H9 (cell line): Measurements from ENCODE around the gene MARK4. TPM values are rescaled to one million over a fixed set of nuclear protein-coding genes. Genes with fewer than 3 reads are reported as not detected.

Experiments
- DNase-seq: peaks from one replicate; pipeline ENCODE4 v3.0.0-alpha.2; 2017
- H2AFZ ChIP-seq: one replicate; pipeline ENCODE4 v1.6.1; 2013; ENCODE audit warnings: mild to moderate bottlenecking, low read length, control low read depth, moderate library complexity
- H2AK5ac ChIP-seq: 2 replicates; pipeline ENCODE4 v1.6.1; 2013; ENCODE audit warnings: low read length, control low read depth, mixed read lengths; ENCODE audit not compliant: insufficient read length
- H2BK120ac ChIP-seq: one replicate; pipeline ENCODE4 v1.6.1; 2013; ENCODE audit warnings: low read depth, mild to moderate bottlenecking, low read length, control low read depth, inconsistent platforms; ENCODE audit not compliant: poor library complexity, severe bottlenecking
- H2BK12ac ChIP-seq: 2 replicates; pipeline ENCODE4 v1.6.1; 2013; ENCODE audit warnings: low read length, control low read depth, mixed read lengths, low read depth; ENCODE audit not compliant: insufficient read length
- H2BK15ac ChIP-seq: 2 replicates; pipeline ENCODE4 v1.6.1; 2013; ENCODE audit warnings: low read depth, low read length, control low read depth
- H2BK20ac ChIP-seq: one replicate; pipeline ENCODE4 v1.6.1; 2013; ENCODE audit warnings: low read depth, mild to moderate bottlenecking, low read length, control low read depth, inconsistent platforms; ENCODE audit not compliant: poor library complexity, severe bottlenecking
- H2BK5ac ChIP-seq: 2 replicates; pipeline ENCODE4 v1.6.1; 2013; ENCODE audit warnings: low read length, control low read depth, mixed read lengths; ENCODE audit not compliant: insufficient read length
- H3K14ac ChIP-seq: 2 replicates; pipeline ENCODE4 v1.6.1; 2013; ENCODE audit warnings: low read length, control low read depth; ENCODE audit not compliant: insufficient read depth
- H3K18ac ChIP-seq: 2 replicates; pipeline ENCODE4 v1.6.1; 2013; ENCODE audit warnings: low read depth, mild to moderate bottlenecking, mixed read lengths, low read length, control low read depth; ENCODE audit not compliant: insufficient read length
- H3K23ac ChIP-seq: 2 replicates; pipeline ENCODE4 v1.6.1; 2013; ENCODE audit warnings: low read length, control low read depth, mixed read lengths, low read depth; ENCODE audit not compliant: insufficient read length
- H3K23me2 ChIP-seq: 2 replicates; pipeline ENCODE4 v1.6.1; 2013; ENCODE audit warnings: low read depth, mild to moderate bottlenecking, mixed read lengths, low read length, control low read depth; ENCODE audit not compliant: insufficient read length, poor library complexity, severe bottlenecking
- H3K27ac ChIP-seq: 2 replicates; pipeline ENCODE4 v1.5.1; 2013; ENCODE audit warnings: low read length, control low read depth, mixed read lengths, low read depth; ENCODE audit not compliant: insufficient read length
- H3K27me3 ChIP-seq: 2 replicates; pipeline ENCODE4 v1.6.1; 2013; ENCODE audit warnings: low read length, control low read depth, inconsistent platforms; ENCODE audit not compliant: insufficient read depth
- H3K4ac ChIP-seq: 2 replicates; pipeline ENCODE4 v1.6.1; 2013; ENCODE audit warnings: low read depth, mild to moderate bottlenecking, control low read depth, inconsistent platforms, low read length, moderate library complexity
- H3K4me1 ChIP-seq: 2 replicates; pipeline ENCODE4 v1.6.1; 2013; ENCODE audit warnings: low read length, control low read depth, inconsistent platforms; ENCODE audit not compliant: insufficient read depth
- H3K4me2 ChIP-seq: 2 replicates; pipeline ENCODE4 v1.6.1; 2013; ENCODE audit warnings: low read length, control low read depth, mixed read lengths; ENCODE audit not compliant: insufficient read length, insufficient read depth
- H3K56ac ChIP-seq: 2 replicates; pipeline ENCODE4 v1.6.1; 2013; ENCODE audit warnings: low read depth, mild to moderate bottlenecking, mixed read lengths, low read length, control low read depth; ENCODE audit not compliant: insufficient read length
- H3K79me1 ChIP-seq: 2 replicates; pipeline ENCODE4 v1.6.1; 2013; ENCODE audit warnings: low read depth, mild to moderate bottlenecking, moderate library complexity, low read length, control low read depth, inconsistent platforms; ENCODE audit not compliant: insufficient read depth, poor library complexity, severe bottlenecking
- H3K79me2 ChIP-seq: 2 replicates; pipeline ENCODE4 v1.6.1; 2013; ENCODE audit warnings: low read length, control low read depth, inconsistent platforms; ENCODE audit not compliant: insufficient read depth
- H3K9ac ChIP-seq: 2 replicates; pipeline ENCODE4 v1.6.1; 2013; ENCODE audit warnings: low read length, control low read depth, mixed read lengths; ENCODE audit not compliant: insufficient read length; ENCODE audit errors: extremely low read depth
- H3K9me3 ChIP-seq: one replicate; pipeline ENCODE4 v1.6.1; 2013; ENCODE audit warnings: low read depth, low read length, inconsistent platforms; ENCODE audit not compliant: control insufficient read depth
- H3T11ph ChIP-seq: one replicate; pipeline ENCODE4 v1.6.1; 2013; ENCODE audit warnings: mild to moderate bottlenecking, low read length, control low read depth, inconsistent platforms
- H4K20me1 ChIP-seq: one replicate; pipeline ENCODE4 v1.6.1; 2013; ENCODE audit not compliant: control insufficient read depth, insufficient read length, insufficient read depth
- H4K5ac ChIP-seq: 2 replicates; pipeline ENCODE4 v1.6.1; 2013; ENCODE audit warnings: low read depth, mild to moderate bottlenecking, mixed read lengths, low read length, control low read depth; ENCODE audit not compliant: insufficient read length
- H4K8ac ChIP-seq: replicated peaks from 2 replicates; pipeline ENCODE4 v1.6.1; 2013; ENCODE audit warnings: low read length, control low read depth, mixed read lengths, low read depth; ENCODE audit not compliant: insufficient read length
- H4K91ac ChIP-seq: 2 replicates; pipeline ENCODE4 v1.6.1; 2013; ENCODE audit warnings: low read depth, mild to moderate bottlenecking, moderate library complexity, mixed read lengths, low read length, control low read depth; ENCODE audit not compliant: insufficient read length
- H3K27ac Mint-ChIP-seq, 3 experiments: 2 replicates in 2 of 3; 3 replicates in 1 of 3; pipeline ENCODE4 v1.8.0; 2020 to 2021; ENCODE audit warnings: mixed read lengths in 3 of 3, mild to moderate bottlenecking in 1 of 3, moderate library complexity in 1 of 3
- H3K27me3 Mint-ChIP-seq: 2 replicates; pipeline ENCODE4 v1.8.0; 2021; ENCODE audit warnings: low read depth, mild to moderate bottlenecking, moderate library complexity, mixed read lengths
- H3K36me3 Mint-ChIP-seq, 3 experiments: 2 replicates in 2 of 3; 3 replicates in 1 of 3; pipeline ENCODE4 v1.8.0; 2020 to 2021; ENCODE audit warnings: low read depth in 3 of 3, mixed read lengths in 3 of 3; ENCODE audit not compliant: insufficient read depth in 1 of 3
- H3K4me1 Mint-ChIP-seq, 2 experiments: 2 replicates each; pipeline ENCODE4 v1.8.0; 2020; ENCODE audit warnings: mixed read lengths in 2 of 2
- H3K4me3 Mint-ChIP-seq, 2 experiments: 2 replicates in 1 of 2; 3 replicates in 1 of 2; pipeline ENCODE4 v1.8.0; 2020 to 2021; ENCODE audit warnings: mild to moderate bottlenecking in 2 of 2, mixed read lengths in 2 of 2, moderate library complexity in 1 of 2
- H3K9me3 Mint-ChIP-seq, 2 experiments: 2 replicates in 1 of 2; 3 replicates in 1 of 2; pipeline ENCODE4 v1.8.0; 2020; ENCODE audit warnings: mild to moderate bottlenecking in 2 of 2, mixed read lengths in 2 of 2, moderate library complexity in 1 of 2
- WGBS: extraction: QIAGEN DNeasy Blood & Tissue Kit; methylation state at CpG from one replicate; pipeline ENCODE4 v1.1.7; 2013; ENCODE audit warnings: missing lambda C conversion rate, low lambda C conversion rate, mixed read lengths; ENCODE audit not compliant: insufficient read length; ENCODE audit errors: extremely low coverage; 5-methylcytosine and 5-hydroxymethylcytosine counted together
- total RNA-seq: library from RNA; stranded (reverse); gene quantifications from 2 replicates; pipeline ENCODE4 v1.2.1, GENCODE V29; 2021
- TF ChIP-seq, protein P1 (sequence below): fragments of 200-600 bp; sonication (generic); conservative IDR thresholded peaks from 3 replicates; pipeline ENCODE4 v1.8.0; 2021; ENCODE audit warnings: antibody characterized with exemption, mild to moderate bottlenecking

Gene MARK4
- total RNA-seq, 1 experiment from 2014 or later, result 44.7 TPM

DNA sequence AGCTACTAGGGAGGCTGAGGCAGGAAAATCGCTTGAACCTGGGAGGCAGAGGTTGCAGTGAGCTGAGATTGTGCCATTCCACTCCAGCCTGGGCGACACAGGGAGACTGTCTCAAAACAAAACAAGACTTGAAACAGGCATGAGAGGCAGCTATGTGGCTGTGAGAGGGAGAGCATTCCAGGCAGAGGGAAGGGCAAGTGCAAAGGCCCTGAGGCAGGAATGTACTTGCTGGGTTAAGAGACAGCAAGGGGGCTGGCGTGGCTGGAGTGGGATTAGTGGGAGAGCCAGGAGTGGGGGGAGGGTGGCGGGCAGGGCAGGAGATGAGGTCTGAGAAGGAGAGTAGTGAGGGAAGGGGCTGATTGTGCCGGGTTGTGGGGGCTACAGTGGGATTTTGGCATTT lies 27.2 kb upstream of the MARK4 start:
- H3K27me3 Mint-ChIP-seq, result peaks cover 74% of the 10 kb centered on the region
- Histone ChIP-seq H3K23me2 (no peaks in the 10 kb centered on the region), H3K9me3 (no peaks in the 10 kb centered on the region), H3K4me1 (no peaks in the 10 kb centered on the region), H2BK12ac (no peak overlapping the region), H4K91ac (no peak overlapping the region), H3K18ac (no peak overlapping the region), H3T11ph (no peak overlapping the region), H3K79me2 (no peaks in the 10 kb centered on the region), H3K4me2 (no peak overlapping the region), H3K27me3 (no peaks in the 10 kb centered on the region), H3K56ac (no peak overlapping the region), H4K20me1 (no peaks in the 10 kb centered on the region), H2BK15ac (no peak overlapping the region), H2AK5ac (no peak overlapping the region), H4K8ac (no peak overlapping the region), H3K4ac (no peak overlapping the region), H4K5ac (no peak overlapping the region), H3K27ac (no peak overlapping the region), H2BK120ac (no peak overlapping the region), H2AFZ (no peak overlapping the region), H3K79me1 (no peaks in the 10 kb centered on the region), H3K9ac (no peak overlapping the region), H3K14ac (no peak overlapping the region), H3K23ac (no peak overlapping the region), H2BK20ac (no peak overlapping the region), H2BK5ac (no peak overlapping the region)
- no peaks in the 10 kb centered on the region for H3K36me3 Mint-ChIP-seq
- H3K4me1 Mint-ChIP-seq, result peaks cover 0 to 4% of the 10 kb centered on the region in 2 experiments; a peak in 1 of 4 replicates
- no peaks in the 10 kb centered on the region for H3K9me3 Mint-ChIP-seq
- no peak for DNase-seq
- no peak overlapping the region for H3K27ac Mint-ChIP-seq
- TF ChIP-seq, protein P1, sequence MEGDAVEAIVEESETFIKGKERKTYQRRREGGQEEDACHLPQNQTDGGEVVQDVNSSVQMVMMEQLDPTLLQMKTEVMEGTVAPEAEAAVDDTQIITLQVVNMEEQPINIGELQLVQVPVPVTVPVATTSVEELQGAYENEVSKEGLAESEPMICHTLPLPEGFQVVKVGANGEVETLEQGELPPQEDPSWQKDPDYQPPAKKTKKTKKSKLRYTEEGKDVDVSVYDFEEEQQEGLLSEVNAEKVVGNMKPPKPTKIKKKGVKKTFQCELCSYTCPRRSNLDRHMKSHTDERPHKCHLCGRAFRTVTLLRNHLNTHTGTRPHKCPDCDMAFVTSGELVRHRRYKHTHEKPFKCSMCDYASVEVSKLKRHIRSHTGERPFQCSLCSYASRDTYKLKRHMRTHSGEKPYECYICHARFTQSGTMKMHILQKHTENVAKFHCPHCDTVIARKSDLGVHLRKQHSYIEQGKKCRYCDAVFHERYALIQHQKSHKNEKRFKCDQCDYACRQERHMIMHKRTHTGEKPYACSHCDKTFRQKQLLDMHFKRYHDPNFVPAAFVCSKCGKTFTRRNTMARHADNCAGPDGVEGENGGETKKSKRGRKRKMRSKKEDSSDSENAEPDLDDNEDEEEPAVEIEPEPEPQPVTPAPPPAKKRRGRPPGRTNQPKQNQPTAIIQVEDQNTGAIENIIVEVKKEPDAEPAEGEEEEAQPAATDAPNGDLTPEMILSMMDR, result no peak
- WGBS, result no CpG with 5 or more reads among the region's 5 CpGs
- no peak overlapping the region; a peak in 1 of 5 replicates for H3K4me3 Mint-ChIP-seq
